Upper lobe of right lung (tissue), 1 donor: ENCODE results near the gene ZBTB3. TPM values are rescaled to one million over a fixed set of nuclear protein-coding genes. Genes with fewer than 3 reads are reported as not detected.

Source experiments
- ATAC-seq: fragments of 200-7000 bp; cut with Tn5 transposase; one replicate; pipeline ENCODE4 v1.9.1; 2020; ENCODE audit warnings: mild to moderate bottlenecking, moderate library complexity
- DNase-seq: peaks from one replicate; pipeline ENCODE4 v3.0.0-alpha.2; 2020
- H3K27ac ChIP-seq: fragments of 200-600 bp; one replicate; pipeline ENCODE4 v1.8.0; 2022
- H3K27me3 ChIP-seq: fragments of 200-600 bp; one replicate; pipeline ENCODE4 v1.8.0; 2022; ENCODE audit warnings: mild to moderate bottlenecking
- H3K36me3 ChIP-seq: fragments of 200-600 bp; one replicate; pipeline ENCODE4 v1.8.0; 2022
- H3K4me1 ChIP-seq: fragments of 200-600 bp; one replicate; pipeline ENCODE4 v1.8.0; 2022
- H3K4me3 ChIP-seq: fragments of 200-600 bp; one replicate; pipeline ENCODE4 v1.8.0; 2022; ENCODE audit warnings: mild to moderate bottlenecking
- H3K9me3 ChIP-seq: fragments of 200-600 bp; one replicate; pipeline ENCODE4 v1.8.0; 2022
- CTCF ChIP-seq: fragments of 200-600 bp; IDR thresholded peaks from one replicate; pipeline ENCODE4 v1.8.0; 2022; ENCODE audit warnings: antibody characterized with exemption
- intact Hi-C: fragments of 100-400 bp; cut with DNase I; formaldehyde crosslinking; loops from one replicate; pipeline ENCODE4 v1.11.0; 2022
- total RNA-seq: library from RNA; stranded (reverse); fragmentation: NEBNext Ultra II Directional; extraction: Animal tissue kit (Norgen Biotek cat#: 25700); gene quantifications from one replicate; pipeline ENCODE4 v1.2.1, GENCODE V29; 2021
- donor health status: DM: no; HTN: yes; CAD: no; lungs with severe emphysema.

ZBTB3 gene
- total RNA-seq, 1 donor from 2014 or later, result 12.5 TPM

GRCh38 chr11:62726156-62726914 lies 27.6 kb downstream of the ZBTB3 start:
- intact Hi-C loops, result no loop called here
- Histone ChIP-seq H3K27ac (peak overlapping the region; percentile 95), H3K9me3 (no peaks in the 10 kb centered on the region), H3K27me3 (no peaks in the 10 kb centered on the region), H3K36me3 (peaks cover 39% of the 10 kb centered on the region), H3K4me3 (peak overlapping the region; percentile 77), H3K4me1 (peaks cover 45% of the 10 kb centered on the region)
- DNase-seq (no peak), ATAC-seq (no peak)
- no peak for TF ChIP-seq CTCF

- no peaks in the 10 kb centered on the region for H3K27me3 ChIP-seq
- H3K4me3 ChIP-seq, result peak overlapping the region; percentile 77
- no peaks in the 10 kb centered on the region for H3K9me3 ChIP-seq
- H3K27ac ChIP-seq, result peak overlapping the region; percentile 95
- peaks cover 40% of the 10 kb centered on the region for H3K36me3 ChIP-seq
- H3K4me1 ChIP-seq, result peaks cover 38% of the 10 kb centered on the region
- intact Hi-C loops, result no loop called here
- DNase-seq, result no peak
- TF ChIP-seq CTCF, result no peak
- no peak for ATAC-seq
Measured at GRCh38 chr11:62725646-62726045, 28.3 kb downstream of the ZBTB3 start.

GRCh38 chr11:62724171-62724570 lies 29.8 kb downstream of the ZBTB3 start:
- peaks cover 25% of the 10 kb centered on the region for H3K4me1 ChIP-seq
- DNase-seq (no peak), ATAC-seq (no peak)
- peak overlapping the region; percentile 77 for H3K4me3 ChIP-seq
- intact Hi-C loops, result no loop called here
- H3K27me3 ChIP-seq, result no peaks in the 10 kb centered on the region
- peaks cover 55% of the 10 kb centered on the region for H3K36me3 ChIP-seq
- TF ChIP-seq CTCF, result no peak
- peak overlapping the region; percentile 95 for H3K27ac ChIP-seq
- no peaks in the 10 kb centered on the region for H3K9me3 ChIP-seq

GRCh38 chr11:62721994-62722393 lies 32.0 kb downstream of the ZBTB3 start:
- intact Hi-C loops, result no loop called here
- Histone ChIP-seq H3K27ac (no peak overlapping the region), H3K27me3 (no peaks in the 10 kb centered on the region), H3K4me3 (no peak overlapping the region), H3K4me1 (peaks cover 25% of the 10 kb centered on the region), H3K36me3 (peaks cover 77% of the 10 kb centered on the region), H3K9me3 (no peaks in the 10 kb centered on the region)
- ATAC-seq, result peak; percentile 28
- DNase-seq, result no peak
- no peak for TF ChIP-seq CTCF

GRCh38 chr11:62719302-62719978 lies 34.5 kb downstream of the ZBTB3 start:
- Histone ChIP-seq H3K4me1 (peaks cover 16% of the 10 kb centered on the region), H3K27ac (no peak overlapping the region), H3K4me3 (no peak overlapping the region), H3K9me3 (no peaks in the 10 kb centered on the region), H3K36me3 (peaks cover 99% of the 10 kb centered on the region), H3K27me3 (no peaks in the 10 kb centered on the region)
- ATAC-seq, result no peak
- no peak for DNase-seq
- no peak for TF ChIP-seq CTCF
- intact Hi-C loops, result no loop called here
